HUES6 (cell line): ENCODE measurements around the gene MYO9A.
"Not testable (repeated sequence)": the region's sequence is repeated elsewhere in the genome, so short reads cannot be mapped to it uniquely, and the experiment has no call there.

Source experiments
- H3K27ac ChIP-seq: 2 replicates; pipeline ENCODE4 v1.7.0; 2013; ENCODE audit warnings: low read depth, mild to moderate bottlenecking, low read length, inconsistent platforms
- H3K27me3 ChIP-seq: 2 replicates; pipeline ENCODE4 v1.6.1; 2013; ENCODE audit warnings: low read length; ENCODE audit not compliant: control insufficient read depth, insufficient read depth
- H3K36me3 ChIP-seq: 2 replicates; pipeline ENCODE4 v1.6.1; 2013; ENCODE audit warnings: low read length; ENCODE audit not compliant: control insufficient read depth, insufficient read depth
- H3K4me1 ChIP-seq: 2 replicates; pipeline ENCODE4 v1.6.1; 2013; ENCODE audit warnings: low read length; ENCODE audit not compliant: control insufficient read depth, insufficient read depth
- H3K4me3 ChIP-seq: 2 replicates; pipeline ENCODE4 v1.5.1; 2013; ENCODE audit warnings: low read depth, low read length
- H3K9ac ChIP-seq: one replicate; pipeline ENCODE4 v1.6.1; 2013; ENCODE audit warnings: mild to moderate bottlenecking, low read length
- H3K9me3 ChIP-seq: 2 replicates; pipeline ENCODE4 v1.6.1; 2013; ENCODE audit warnings: low read depth, low read length; ENCODE audit not compliant: control insufficient read depth, insufficient read depth

The MYO9A gene

GRCh38 chr15:72034859-72035650, 82.9 kb downstream of the MYO9A start:
- Histone ChIP-seq H3K27ac (no peak overlapping the region), H3K36me3 (no peaks in the 10 kb centered on the region), H3K4me3 (no peak overlapping the region), H3K9ac (no peak overlapping the region), H3K9me3 (peaks cover 8% of the 10 kb centered on the region), H3K4me1 (peaks cover 3% of the 10 kb centered on the region; the same call in 1 of the 2 replicates), H3K27me3 (no peaks in the 10 kb centered on the region)

GRCh38 chr15:72034351-72034750, 83.6 kb downstream of the MYO9A start:
- no peak overlapping the region for H3K4me3 ChIP-seq
- no peaks in the 10 kb centered on the region for H3K4me1 ChIP-seq
- no peak overlapping the region for H3K9ac ChIP-seq
- no peak overlapping the region for H3K27ac ChIP-seq
- peaks cover 8% of the 10 kb centered on the region for H3K9me3 ChIP-seq
- H3K36me3 ChIP-seq = no peaks in the 10 kb centered on the region
- H3K27me3 ChIP-seq = no peaks in the 10 kb centered on the region

- Histone ChIP-seq H3K4me3 (no peak overlapping the region), H3K27me3 (no peaks in the 10 kb centered on the region), H3K9ac (no peak overlapping the region), H3K9me3 (peaks cover 8% of the 10 kb centered on the region), H3K4me1 (no peaks in the 10 kb centered on the region), H3K36me3 (no peaks in the 10 kb centered on the region), H3K27ac (no peak overlapping the region)
These were observed 84.2 kb downstream of the MYO9A start for GRCh38 chr15:72033711-72034110.

- Histone ChIP-seq H3K4me3 (no peak overlapping the region), H3K4me1 (no peaks in the 10 kb centered on the region), H3K27ac (no peak overlapping the region), H3K27me3 (no peaks in the 10 kb centered on the region), H3K9me3 (peaks cover 8% of the 10 kb centered on the region), H3K9ac (no peak overlapping the region), H3K36me3 (no peaks in the 10 kb centered on the region)
These were observed 84.7 kb downstream of the MYO9A start for GRCh38 chr15:72033285-72033684.

- Histone ChIP-seq H3K4me1 (no peaks in the 10 kb centered on the region), H3K9me3 (no peaks in the 10 kb centered on the region), H3K9ac (no peak overlapping the region)
These were observed 96.3 kb downstream of the MYO9A start for GRCh38 chr15:72021604-72022003.

GRCh38 chr15:72020799-72021198, 97.2 kb downstream of the MYO9A start:
- H3K4me3 ChIP-seq = no peak overlapping the region
- H3K4me1 ChIP-seq = no peaks in the 10 kb centered on the region
- H3K9me3 ChIP-seq = no peaks in the 10 kb centered on the region
- no peaks in the 10 kb centered on the region for H3K27me3 ChIP-seq
- no peak overlapping the region for H3K9ac ChIP-seq
- H3K36me3 ChIP-seq = 0 out of 2 replicates have a peak, but pooled peaks cover 2% of the 10 kb centered on the region
- H3K27ac ChIP-seq = no peak overlapping the region

More at GRCh38 chr15:72021604-72022003, 96.3 kb downstream of the MYO9A start:
- Histone ChIP-seq H3K27me3 (no peaks in the 10 kb centered on the region), H3K27ac (no peak overlapping the region), H3K36me3 (0 out of 2 replicates have a peak, but pooled peaks cover 2% of the 10 kb centered on the region), H3K4me3 (no peak overlapping the region)

GRCh38 chr15:72014555-72014954, 103.4 kb downstream of the MYO9A start:
- H3K4me1 ChIP-seq, H3K36me3 ChIP-seq, H3K27me3 ChIP-seq, H3K9me3 ChIP-seq, H3K27ac ChIP-seq, H3K9ac ChIP-seq, H3K4me3 ChIP-seq: not testable (repeated sequence)

GRCh38 chr15:72013703-72014102, 104.2 kb downstream of the MYO9A start:
- Histone ChIP-seq H3K4me3 (no peak overlapping the region), H3K4me1 (no peaks in the 10 kb centered on the region), H3K27me3 (no peaks in the 10 kb centered on the region), H3K27ac (no peak overlapping the region), H3K36me3 (0 out of 2 replicates have a peak, but pooled peaks cover under 1% of the 10 kb centered on the region), H3K9me3 (no peaks in the 10 kb centered on the region), H3K9ac (no peak overlapping the region)

- Histone ChIP-seq H3K27me3 (no peaks in the 10 kb centered on the region), H3K36me3 (0 out of 2 replicates have a peak, but pooled peaks cover 5% of the 10 kb centered on the region), H3K4me3 (no peak overlapping the region), H3K9me3 (no peaks in the 10 kb centered on the region), H3K27ac (no peak overlapping the region), H3K4me1 (no peaks in the 10 kb centered on the region), H3K9ac (no peak overlapping the region)
These were observed 106.5 kb downstream of the MYO9A start for GRCh38 chr15:72011302-72011942.

- Histone ChIP-seq H3K27ac (no peak overlapping the region), H3K36me3 (0 out of 2 replicates have a peak, but pooled peaks cover 5% of the 10 kb centered on the region), H3K9me3 (no peaks in the 10 kb centered on the region), H3K9ac (no peak overlapping the region), H3K4me1 (no peaks in the 10 kb centered on the region), H3K27me3 (no peaks in the 10 kb centered on the region), H3K4me3 (no peak overlapping the region)
These were observed 108.7 kb downstream of the MYO9A start for GRCh38 chr15:72009222-72009621.

GRCh38 chr15:72006382-72006781, 111.6 kb downstream of the MYO9A start:
- Histone ChIP-seq H3K9ac (no peak overlapping the region), H3K27ac (no peak overlapping the region), H3K27me3 (no peaks in the 10 kb centered on the region), H3K9me3 (no peaks in the 10 kb centered on the region), H3K4me3 (no peak overlapping the region), H3K4me1 (no peaks in the 10 kb centered on the region), H3K36me3 (0 out of 2 replicates have a peak, but pooled peaks cover 5% of the 10 kb centered on the region)
